ENCODE measurements around the gene PDE3A. TPM values are rescaled to one million over a fixed set of nuclear protein-coding genes. Genes with fewer than 3 reads are reported as not detected.

PDE3A gene
- total and polyA plus RNA-seq, 2 experiments from 2014 or later = 11.1 to 61.6 TPM

DNA sequence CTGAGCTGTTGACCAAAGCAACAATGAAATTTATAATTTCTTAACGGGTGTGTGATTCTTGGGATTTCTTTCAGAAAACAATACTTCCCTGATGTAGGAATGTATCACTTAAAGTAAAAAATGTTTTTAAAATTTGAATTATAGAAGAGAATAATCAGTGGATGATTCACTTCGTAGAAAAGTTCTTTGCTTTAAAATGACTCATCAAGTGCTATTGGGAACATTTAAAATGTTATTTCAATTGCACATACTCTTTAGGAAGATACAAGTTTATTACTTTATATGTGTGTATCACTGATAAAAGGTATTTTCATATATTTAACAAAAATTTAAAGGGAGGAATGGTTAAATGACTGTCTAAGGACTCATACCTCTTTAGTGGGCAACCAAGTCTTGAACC is 155.3 kb downstream of the PDE3A start:
- Histone ChIP-seq H3K79me2 (peaks cover 23% of the 10 kb centered on the region), H3K36me3 (replicated peaks; ENCODE audit: insufficient read depth, low read depth) (no peaks in the 10 kb centered on the region), H3K4me2 (no peak overlapping the region), H3K9me2 (replicated peaks; ENCODE audit: insufficient read depth) (no peaks in the 10 kb centered on the region), H2AFZ (no peak overlapping the region), H3K9me3 (ENCODE audit: low read depth) (no peaks in the 10 kb centered on the region), H3K4me3 (no peak overlapping the region), H4K20me1 (ENCODE audit: insufficient read depth, poor library complexity, severe bottlenecking) (peaks cover 7% of the 10 kb centered on the region), H3K27me3 (no peaks in the 10 kb centered on the region), H3K27ac (no peak overlapping the region), H3K4me1 (ENCODE audit: insufficient read depth) (no peaks in the 10 kb centered on the region)
- no peak for DNase-seq (ENCODE audit: low spot score)
- WGBS (ENCODE audit: low lambda C conversion rate, missing lambda C conversion rate) = 89% methylated on average over 2 of the region's 2 CpGs
- no peak for TF ChIP-seq EZH2phosphoT487 (IDR thresholded peaks at IDR 0.05; ENCODE audit: low read depth, severe bottlenecking, unreplicated experiment)
- TF ChIP-seq EZH2 (IDR thresholded peaks at IDR 0.05; ENCODE audit: borderline replicate concordance) = no peak
- no peak for TF ChIP-seq CTCF (IDR thresholded peaks at IDR 0.05; ENCODE audit: poor library complexity)

DNA sequence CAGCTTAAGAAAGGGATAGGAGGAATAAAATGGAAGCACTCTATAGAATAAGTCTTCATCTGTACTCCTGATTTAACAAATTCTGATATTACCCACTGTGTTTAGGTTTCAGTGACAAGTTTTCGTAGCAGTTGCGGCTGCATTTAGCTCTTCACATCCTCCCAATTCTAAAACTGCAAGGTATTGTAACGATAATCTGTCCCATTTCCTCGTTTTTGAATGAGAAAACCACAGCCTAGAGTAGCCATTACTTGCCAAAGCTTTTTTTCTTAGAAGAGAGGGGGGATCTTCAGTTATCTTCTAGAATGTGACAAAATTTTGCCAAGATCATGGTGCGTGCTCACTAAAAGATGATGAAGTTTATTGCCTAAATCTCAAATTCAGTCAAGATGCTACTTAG is 155.8 kb downstream of the PDE3A start:
- Histone ChIP-seq H3K4me2 (no peak overlapping the region), H3K79me2 (peaks cover 22% of the 10 kb centered on the region), H3K27me3 (no peaks in the 10 kb centered on the region), H3K9me3 (ENCODE audit: low read depth) (no peaks in the 10 kb centered on the region), H3K9me2 (replicated peaks; ENCODE audit: insufficient read depth) (no peaks in the 10 kb centered on the region), H3K36me3 (replicated peaks; ENCODE audit: insufficient read depth, low read depth) (no peaks in the 10 kb centered on the region), H4K20me1 (ENCODE audit: insufficient read depth, poor library complexity, severe bottlenecking) (peaks cover 7% of the 10 kb centered on the region), H2AFZ (no peak overlapping the region), H3K27ac (no peak overlapping the region), H3K4me1 (ENCODE audit: insufficient read depth) (no peaks in the 10 kb centered on the region), H3K4me3 (no peak overlapping the region)
- 89% methylated on average over 5 of the region's 5 CpGs for WGBS (ENCODE audit: low lambda C conversion rate, missing lambda C conversion rate)
- DNase-seq (ENCODE audit: low spot score) = no peak
- TF ChIP-seq EZH2 (IDR thresholded peaks at IDR 0.05; ENCODE audit: borderline replicate concordance) (no peak), EZH2phosphoT487 (IDR thresholded peaks at IDR 0.05; ENCODE audit: low read depth, severe bottlenecking, unreplicated experiment) (no peak), CTCF (IDR thresholded peaks at IDR 0.05; ENCODE audit: poor library complexity) (no peak)

GRCh38 chr12:20525064-20525610 is 156.8 kb downstream of the PDE3A start:
- Histone ChIP-seq H3K36me3 (replicated peaks; ENCODE audit: insufficient read depth, low read depth) (no peaks in the 10 kb centered on the region), H2AFZ (no peak overlapping the region), H3K9me3 (ENCODE audit: low read depth) (no peaks in the 10 kb centered on the region), H3K27me3 (no peaks in the 10 kb centered on the region), H3K79me2 (peaks cover 28% of the 10 kb centered on the region), H3K9me2 (replicated peaks; ENCODE audit: insufficient read depth) (no peaks in the 10 kb centered on the region), H4K20me1 (ENCODE audit: insufficient read depth, poor library complexity, severe bottlenecking) (peaks cover 2% of the 10 kb centered on the region), H3K4me3 (no peak overlapping the region), H3K27ac (no peak overlapping the region), H3K4me1 (ENCODE audit: insufficient read depth) (no peaks in the 10 kb centered on the region), H3K4me2 (no peak overlapping the region)
- TF ChIP-seq CTCF (IDR thresholded peaks at IDR 0.05; ENCODE audit: poor library complexity) (no peak), EZH2phosphoT487 (IDR thresholded peaks at IDR 0.05; ENCODE audit: low read depth, severe bottlenecking, unreplicated experiment) (no peak), EZH2 (IDR thresholded peaks at IDR 0.05; ENCODE audit: borderline replicate concordance) (no peak)
- WGBS (ENCODE audit: low lambda C conversion rate, missing lambda C conversion rate) = 98% methylated on average over 4 of the region's 4 CpGs
- no peak for DNase-seq (ENCODE audit: low spot score)

Data from hepatocyte (in vitro differentiated cells).